Measurements from ENCODE around the gene SH2B3.

- TF ChIP-seq CTCF (IDR thresholded peaks at IDR 0.05) (no peak), POLR2A (IDR thresholded peaks at IDR 0.05) (no peak)
Measured at GRCh38 chr12:111418594-111418880, 12.8 kb downstream of the SH2B3 start.

Data from esophagus squamous epithelium (tissue), 4 donors.